Lower leg skin (tissue), 4 donors: ENCODE data around the gene OR52R1. TPM values are rescaled to one million over a fixed set of nuclear protein-coding genes. Genes with fewer than 3 reads are reported as not detected.

ENCODE experiments used
- DNase-seq, 2 donors: peaks; one replicate each; pipeline ENCODE4 v3.0.0-alpha.2; 2019; ENCODE audit warnings: low spot score in 2 of 2
- H3K4me3 ChIP-seq: fragments of 200-600 bp; sonication (generic); 2 replicates; pipeline ENCODE4 v1.5.1; 2017; ENCODE audit warnings: mild to moderate bottlenecking, low read depth; ENCODE audit not compliant: poor library complexity, severe bottlenecking
- POLR2A ChIP-seq, 2 donors: fragments of 450-650 bp; IDR thresholded peaks; one replicate each; pipeline ENCODE4 v1.6.1; 2016 to 2017; ENCODE audit warnings: antibody characterized with exemption in 2 of 2, mild to moderate bottlenecking in 1 of 2, moderate library complexity in 1 of 2
- WGBS, 2 donors: methylation state at CpG; one replicate each; pipeline ENCODE4 v1.1.5; 2018; 5-methylcytosine and 5-hydroxymethylcytosine counted together
- intact Hi-C: fragments of 100-400 bp; cut with DNase I; formaldehyde crosslinking; loops from one replicate; pipeline ENCODE4 v1.15.0; 2023; ENCODE audit warnings: low total_unique reads
- total RNA-seq, 4 donors: library from RNA; depleted of rRNA; stranded (reverse); fragments of >200 nt; gene quantifications; one replicate each; pipeline ENCODE4 v1.1.0, GENCODE V29; 2016
- TF ChIP-seq, protein P1 (sequence below), 3 donors: fragments of 450-650 bp; IDR thresholded peaks; one replicate each; pipeline ENCODE4 v1.5.1; 2016; ENCODE audit warnings: antibody characterized with exemption in 3 of 3, mild to moderate bottlenecking in 3 of 3, moderate library complexity in 2 of 3

OR52R1 gene
- not detected for total RNA-seq

DNA sequence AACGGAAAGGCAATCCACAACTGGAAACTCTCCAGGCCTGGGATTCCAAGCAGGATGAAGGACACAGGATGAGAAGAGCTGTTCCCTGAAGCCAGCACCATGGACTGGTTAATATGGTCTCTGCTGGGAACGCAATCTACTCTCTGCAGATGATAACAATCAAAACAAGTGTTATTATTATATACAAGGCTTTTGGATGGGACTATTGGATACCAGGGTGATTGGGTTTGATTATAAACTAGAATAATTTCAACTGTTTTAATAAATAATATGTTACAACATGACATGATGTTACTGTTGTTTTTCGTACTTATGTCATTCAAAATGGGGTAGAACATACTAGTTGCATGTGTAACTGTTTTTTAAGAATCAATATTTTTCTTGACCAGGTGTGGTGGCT, at the start of gene OR52R1:
TSS of gene OR52R1 (minus strand) at position 101 of the 400 bp plus-strand sequence. CDS start at position 101, 0 bp downstream.
- TF ChIP-seq, protein P1, sequence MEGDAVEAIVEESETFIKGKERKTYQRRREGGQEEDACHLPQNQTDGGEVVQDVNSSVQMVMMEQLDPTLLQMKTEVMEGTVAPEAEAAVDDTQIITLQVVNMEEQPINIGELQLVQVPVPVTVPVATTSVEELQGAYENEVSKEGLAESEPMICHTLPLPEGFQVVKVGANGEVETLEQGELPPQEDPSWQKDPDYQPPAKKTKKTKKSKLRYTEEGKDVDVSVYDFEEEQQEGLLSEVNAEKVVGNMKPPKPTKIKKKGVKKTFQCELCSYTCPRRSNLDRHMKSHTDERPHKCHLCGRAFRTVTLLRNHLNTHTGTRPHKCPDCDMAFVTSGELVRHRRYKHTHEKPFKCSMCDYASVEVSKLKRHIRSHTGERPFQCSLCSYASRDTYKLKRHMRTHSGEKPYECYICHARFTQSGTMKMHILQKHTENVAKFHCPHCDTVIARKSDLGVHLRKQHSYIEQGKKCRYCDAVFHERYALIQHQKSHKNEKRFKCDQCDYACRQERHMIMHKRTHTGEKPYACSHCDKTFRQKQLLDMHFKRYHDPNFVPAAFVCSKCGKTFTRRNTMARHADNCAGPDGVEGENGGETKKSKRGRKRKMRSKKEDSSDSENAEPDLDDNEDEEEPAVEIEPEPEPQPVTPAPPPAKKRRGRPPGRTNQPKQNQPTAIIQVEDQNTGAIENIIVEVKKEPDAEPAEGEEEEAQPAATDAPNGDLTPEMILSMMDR (IDR thresholded peaks at IDR 0.05) = no peak
- TF ChIP-seq POLR2A (IDR thresholded peaks at IDR 0.05) = no peak
- intact Hi-C loops = no loop called here
- 82 to 85% methylated on average over 3 of the region's 3 CpGs for WGBS, 2 donors
- no peak within 1 kb of the TSS for H3K4me3 ChIP-seq
- no peak for DNase-seq

DNA sequence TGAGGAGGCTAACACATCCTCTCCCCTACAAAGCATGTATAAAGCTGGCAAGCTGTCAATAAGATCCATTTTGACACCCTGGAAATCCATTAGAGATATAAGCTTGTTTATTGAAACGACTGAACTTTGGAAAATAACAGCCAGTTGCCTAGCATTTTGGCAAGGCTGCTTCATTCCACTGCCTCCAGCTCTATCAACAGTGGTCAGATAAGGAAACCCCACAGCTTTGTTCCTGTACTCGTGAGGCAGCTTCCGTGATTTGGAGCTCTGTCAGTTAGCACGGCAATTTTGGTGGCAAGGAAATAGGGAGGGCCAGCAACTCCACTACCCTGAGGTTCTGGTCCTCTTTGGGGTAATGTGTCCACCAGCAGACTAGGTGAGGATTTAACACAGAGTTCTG, 46.9 kb upstream of the OR52R1 start:
- H3K4me3 ChIP-seq = no peak overlapping the region
- no peak for TF ChIP-seq POLR2A (IDR thresholded peaks at IDR 0.05)
- TF ChIP-seq, protein P1 (IDR thresholded peaks at IDR 0.05) = no peak
- 28 to 36% methylated on average over 4 of the region's 4 CpGs for WGBS, 2 donors
- no peak for DNase-seq
- intact Hi-C loops = no loop called here

DNA sequence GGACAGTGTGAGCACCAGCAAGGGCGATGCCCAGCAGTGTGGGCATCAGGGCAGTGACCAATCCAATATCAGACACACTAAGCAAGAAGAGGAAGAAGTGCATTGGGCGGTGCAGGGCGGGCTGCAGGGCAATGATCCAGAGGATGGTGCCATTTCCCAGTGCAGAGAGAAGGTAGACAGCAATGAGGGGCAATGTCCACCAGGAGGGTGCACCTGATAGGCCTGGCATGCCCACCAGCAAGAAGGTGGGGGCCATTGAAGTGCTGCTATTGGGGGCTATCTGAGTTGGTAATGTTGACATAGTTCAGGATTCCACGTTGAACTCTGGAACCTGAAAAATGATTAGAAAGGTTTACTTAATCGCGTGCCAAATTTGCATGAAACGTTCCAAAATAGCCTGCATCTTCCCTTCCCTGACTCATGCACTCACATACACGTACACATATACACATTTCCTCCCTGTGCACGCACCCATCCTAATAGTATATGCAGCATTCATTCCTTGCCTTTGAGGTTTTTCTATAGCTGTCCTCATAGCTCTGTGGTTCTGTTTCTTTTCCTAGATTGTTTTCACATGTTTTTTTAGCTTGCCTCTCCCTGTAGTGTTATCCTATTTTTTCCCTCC, 44.8 kb upstream of the OR52R1 start, which contains the start of gene OR51S1:
TSS of gene OR51S1 (minus strand) at position 301 of the 625 bp plus-strand sequence. CDS start at position 301, 0 bp downstream.
- intact Hi-C loops = no loop called here
- WGBS, 2 donors = 75 to 78% methylated on average over 9 of the region's 9 CpGs
- no peak within 1 kb of the TSS for H3K4me3 ChIP-seq
- TF ChIP-seq POLR2A (IDR thresholded peaks at IDR 0.05) = no peak
- TF ChIP-seq, protein P1 (IDR thresholded peaks at IDR 0.05) = no peak
- DNase-seq = no peak

DNA sequence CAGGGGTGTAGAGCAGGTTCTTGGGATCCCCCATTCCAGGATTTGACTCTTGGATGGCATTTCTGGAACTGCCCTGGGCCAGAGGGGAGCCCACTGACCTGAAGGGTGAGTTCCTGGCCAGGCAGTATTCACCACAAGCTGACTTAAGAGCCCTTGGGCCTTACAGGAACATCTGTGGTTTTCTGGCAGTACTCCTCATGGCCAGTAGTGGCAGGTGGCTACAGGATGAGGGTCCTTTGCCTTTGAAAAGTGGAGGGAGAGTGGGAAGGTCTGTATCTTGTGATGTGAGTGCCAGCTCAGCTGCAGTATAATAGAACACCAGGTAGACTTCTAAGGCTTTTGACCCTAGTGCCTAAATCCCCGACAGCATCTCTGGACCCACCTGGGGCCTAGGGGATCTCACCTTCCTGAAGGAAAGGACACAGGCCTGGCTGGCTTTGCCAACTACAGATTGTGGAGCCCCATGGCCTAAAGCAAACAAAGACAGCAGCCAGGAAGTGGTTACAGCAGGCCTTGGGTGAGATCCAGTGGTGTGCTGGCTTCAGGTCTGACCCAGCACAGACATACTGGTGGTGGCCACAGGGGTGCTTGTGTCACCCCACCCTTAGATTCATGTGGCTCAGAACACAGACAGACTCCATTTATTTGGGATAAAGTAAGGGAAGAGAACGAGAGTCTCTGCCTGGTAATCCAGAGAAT, 35.8 kb upstream of the OR52R1 start:
- 83 to 93% methylated on average over 2 of the region's 2 CpGs for WGBS, 2 donors
- intact Hi-C loops = no loop called here

DNA sequence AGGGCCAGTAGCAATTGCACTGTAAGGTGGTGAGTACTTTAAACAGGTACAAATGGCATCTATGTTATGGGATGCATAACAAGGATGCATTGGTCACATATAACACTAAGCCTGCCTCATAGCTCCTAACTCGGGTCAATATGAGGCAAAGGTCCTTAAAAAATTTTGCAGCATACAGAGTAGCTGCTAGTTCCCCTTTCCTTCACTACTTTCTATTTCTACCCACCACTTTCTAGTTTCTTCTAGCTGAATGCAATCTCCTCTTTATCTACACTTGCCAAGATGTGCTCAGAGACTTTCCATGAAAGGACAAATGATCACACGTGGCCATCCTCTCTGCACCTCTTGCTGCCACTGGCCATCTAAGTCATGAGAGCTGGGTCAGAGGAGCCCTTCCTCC, 26.7 kb upstream of the OR52R1 start:
- intact Hi-C loops = no loop called here
- no peak for TF ChIP-seq POLR2A (IDR thresholded peaks at IDR 0.05)
- TF ChIP-seq, protein P1 (IDR thresholded peaks at IDR 0.05) = no peak
- H3K4me3 ChIP-seq = no peak overlapping the region
- DNase-seq = no peak
- 64% methylated on average over 2 of the region's 2 CpGs for WGBS, 2 donors

More for the DNA sequence above, 35.8 kb upstream of the OR52R1 start:
- no peak overlapping the region for H3K4me3 ChIP-seq
- no peak for TF ChIP-seq POLR2A (IDR thresholded peaks at IDR 0.05)
- TF ChIP-seq, protein P1 (IDR thresholded peaks at IDR 0.05) = no peak
- no peak for DNase-seq
